Measurements from ENCODE around the gene SYT17.
A peak's percentile ranks its signal among the peaks of the same experiment; 100 is the strongest.

The SYT17 gene

DNA sequence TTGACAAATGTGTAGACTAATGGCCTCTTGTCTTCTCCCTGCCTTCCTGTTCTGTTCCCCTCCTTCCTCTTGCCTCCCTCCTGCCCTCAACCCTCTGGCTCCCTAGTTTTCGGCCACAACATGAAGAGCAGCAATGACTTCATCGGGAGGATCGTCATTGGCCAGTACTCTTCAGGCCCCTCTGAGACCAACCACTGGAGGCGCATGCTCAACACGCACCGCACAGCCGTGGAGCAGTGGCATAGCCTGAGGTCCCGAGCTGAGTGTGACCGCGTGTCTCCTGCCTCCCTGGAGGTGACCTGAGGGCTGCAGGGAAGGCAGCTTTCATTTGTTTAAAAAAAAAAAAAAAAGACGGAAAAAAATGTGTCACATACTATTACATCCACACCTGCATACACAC lies 98.7 kb downstream of the SYT17 start:
- DNase-seq = no peak

DNA sequence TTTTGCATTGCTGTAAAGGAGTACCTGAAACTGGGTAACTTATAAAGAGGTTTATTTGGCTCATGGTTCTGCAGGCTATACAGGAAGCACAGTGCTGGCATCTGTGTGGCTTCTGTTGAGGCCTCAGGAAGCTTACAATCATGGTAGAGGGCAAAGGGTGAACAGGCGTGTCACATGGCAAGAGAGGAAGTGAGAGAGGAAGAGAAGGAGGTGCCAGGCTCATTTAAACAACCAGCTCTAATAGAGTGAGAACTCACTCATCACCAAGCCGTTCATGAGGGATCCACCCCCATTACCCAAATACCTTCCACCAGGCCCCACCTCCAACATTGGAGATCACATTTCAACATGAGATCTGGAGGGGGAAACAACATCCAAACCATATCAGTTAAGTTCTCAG lies 101.1 kb downstream of the SYT17 start:
- DNase-seq = no peak

DNA sequence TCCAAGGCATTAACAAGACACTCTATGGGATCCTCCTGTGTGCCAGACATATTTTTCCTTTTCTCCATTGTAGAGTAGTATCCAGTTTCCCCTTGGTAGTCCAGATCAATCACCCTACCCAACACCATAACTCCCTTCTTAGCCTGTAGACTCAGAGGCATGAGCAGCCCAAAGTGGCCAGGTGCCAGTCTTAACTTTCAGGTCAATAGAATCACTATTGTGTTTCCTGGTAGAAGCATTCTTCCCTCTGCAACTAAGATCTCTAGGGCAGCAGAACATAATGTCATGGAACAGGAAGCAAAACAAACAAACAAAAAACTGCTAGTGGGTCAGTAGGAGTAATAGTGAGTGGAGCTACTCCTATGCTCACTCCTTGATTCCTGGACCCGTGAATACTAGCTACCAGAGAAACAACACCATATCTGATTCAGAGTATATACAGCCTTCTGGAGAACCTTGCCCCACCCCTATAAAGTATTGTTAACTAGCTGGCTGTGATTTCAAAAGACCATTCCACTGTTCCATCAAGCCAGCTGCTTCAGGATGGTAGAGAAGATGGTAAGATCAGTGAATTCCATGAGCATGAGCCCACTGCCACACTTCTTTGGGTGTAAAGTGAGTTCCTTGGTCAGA lies 106.2 kb downstream of the SYT17 start:
- DNase-seq = no peak

DNA sequence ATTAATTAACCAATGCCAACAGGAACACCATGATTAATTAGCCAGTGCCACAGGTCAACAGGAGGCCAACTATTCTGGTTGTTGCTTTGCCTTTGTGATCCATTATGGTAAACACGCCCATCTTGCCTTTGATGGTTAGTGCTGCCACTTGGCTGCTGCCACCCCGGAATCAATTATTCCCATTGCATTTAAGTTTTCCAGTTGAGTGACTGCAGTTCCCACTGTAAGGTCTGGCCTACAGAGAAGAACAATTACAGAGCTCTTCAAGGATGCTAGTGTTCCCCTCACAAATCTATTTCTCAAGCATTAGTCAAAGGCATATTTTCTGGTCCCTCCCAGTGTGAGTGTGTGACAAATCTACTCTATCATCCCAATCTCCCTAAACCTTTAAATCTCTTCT lies 110.4 kb downstream of the SYT17 start:
- DNase-seq = no peak

DNA sequence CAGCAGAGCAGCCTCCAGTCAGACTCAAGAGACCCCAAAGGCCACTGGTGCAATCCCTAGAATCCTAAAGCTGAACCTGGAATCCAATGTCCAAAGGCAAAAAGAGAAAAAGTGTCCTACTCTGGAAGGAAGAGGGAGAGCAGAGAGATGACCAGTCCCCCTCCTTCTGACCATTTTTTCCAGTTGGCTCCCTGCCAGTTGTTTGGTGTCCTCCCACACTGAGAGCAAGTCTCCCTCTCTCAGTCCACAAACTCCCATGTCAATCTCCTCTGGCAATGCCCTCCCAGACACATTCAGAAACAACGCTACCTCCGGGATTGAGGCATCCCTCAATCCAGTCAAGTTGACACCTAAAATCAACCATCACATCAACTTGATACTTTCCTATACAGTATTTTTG lies 113.2 kb downstream of the SYT17 start:
- DNase-seq = no peak

DNA sequence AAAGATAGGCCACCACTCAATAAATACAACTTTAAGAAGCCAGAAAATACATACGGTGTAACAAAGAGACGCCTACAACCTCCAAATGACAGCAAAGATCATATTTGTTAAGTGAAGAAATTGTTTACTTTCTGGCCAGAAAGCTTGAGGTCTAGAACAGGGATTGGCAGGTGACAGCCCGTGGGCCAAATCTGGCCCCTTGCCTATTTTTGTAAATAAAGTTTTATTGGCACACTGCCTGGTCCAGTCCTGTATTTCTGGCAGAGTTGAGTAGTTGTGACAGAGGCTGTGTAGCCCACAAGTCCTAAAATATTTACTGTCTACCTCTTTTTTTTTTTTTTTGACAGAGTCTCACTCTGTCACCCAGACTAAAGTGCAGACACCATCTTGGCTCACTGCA lies 114.1 kb downstream of the SYT17 start:
- DNase-seq = no peak

DNA sequence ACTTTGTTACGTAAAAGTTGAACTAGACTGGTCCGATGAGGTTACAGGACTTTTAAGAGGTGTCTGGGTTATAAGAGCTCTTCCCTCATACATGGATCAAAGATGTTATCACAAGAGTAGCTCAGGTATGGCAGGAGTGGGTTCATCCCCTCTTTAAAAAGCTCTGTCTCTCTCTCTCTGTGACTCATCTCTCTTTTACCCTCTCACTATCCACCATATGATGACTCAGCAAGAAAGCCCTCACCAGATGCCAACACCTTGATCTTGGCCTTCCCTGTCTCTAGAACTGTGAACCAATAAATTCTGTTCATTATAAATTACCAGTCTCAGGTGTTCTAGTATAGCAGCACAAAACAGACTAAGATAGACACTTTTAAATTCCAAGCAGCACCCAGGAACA lies 115.6 kb downstream of the SYT17 start:
- DNase-seq = no peak

DNA sequence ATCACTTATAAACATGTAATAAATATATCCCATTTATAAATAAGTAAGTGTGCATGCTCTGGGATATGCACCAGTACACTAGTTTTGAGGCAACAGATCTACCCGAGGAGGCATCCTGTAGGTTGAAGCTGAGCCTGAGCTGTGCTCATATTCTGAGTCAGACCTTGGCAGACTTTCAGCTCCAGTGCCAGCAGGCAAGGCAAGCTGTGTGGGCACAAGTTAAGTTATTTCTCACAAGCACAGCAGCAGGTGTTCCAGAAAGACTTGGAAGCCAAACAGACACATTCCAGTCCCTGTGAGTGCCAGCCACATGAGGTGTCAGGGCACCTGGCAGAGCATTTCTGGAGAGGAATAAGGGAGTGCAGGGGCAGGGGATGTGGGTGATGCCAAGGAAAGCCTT lies 116.2 kb downstream of the SYT17 start:
- DNase-seq = peak; percentile 58

DNA sequence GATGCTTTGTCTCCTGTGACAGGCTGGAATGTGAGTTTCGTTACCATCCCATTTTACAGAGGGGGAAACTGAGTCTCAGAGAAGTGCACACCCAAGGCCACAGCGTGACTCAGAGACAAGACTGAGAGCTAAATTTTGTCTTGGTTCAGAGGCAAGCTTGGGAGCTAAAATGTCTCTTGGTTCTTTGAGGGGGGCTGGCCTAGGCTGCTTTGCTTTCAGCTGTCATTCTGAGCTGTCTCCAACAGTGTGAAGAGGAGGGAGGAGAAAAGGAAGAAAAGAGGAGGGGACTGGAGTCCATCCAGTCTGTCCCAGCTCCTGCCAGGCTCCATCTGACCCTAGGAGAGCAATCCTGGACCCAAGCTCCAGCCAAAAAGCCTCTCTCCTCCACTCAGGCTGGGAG lies 117.4 kb downstream of the SYT17 start, which contains the start of gene CLEC19A:
TSS of gene CLEC19A (plus strand) at position 301 of the 400 bp plus-strand sequence. CDS start 121 bp downstream, outside the sequence.
- no peak for DNase-seq

DNA sequence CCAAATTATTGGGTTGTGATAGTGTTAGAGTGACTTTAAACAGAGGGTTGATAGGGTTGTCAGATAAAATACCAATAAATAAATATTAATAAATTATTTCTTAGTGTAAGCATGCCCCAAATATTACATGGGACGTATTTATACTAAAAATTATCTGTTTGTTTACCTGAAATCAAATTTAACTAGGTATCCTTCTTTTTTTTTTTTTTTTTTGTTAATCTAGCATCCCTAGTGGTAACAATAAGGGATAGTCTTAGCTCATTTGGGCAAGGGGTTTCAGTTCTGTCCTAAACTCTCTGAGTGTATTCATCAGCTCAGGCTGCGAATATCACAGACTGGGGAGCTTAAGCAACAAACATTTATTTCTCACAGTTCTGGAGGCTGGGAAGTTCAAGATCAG lies 118.8 kb downstream of the SYT17 start:
- DNase-seq = no peak

DNA sequence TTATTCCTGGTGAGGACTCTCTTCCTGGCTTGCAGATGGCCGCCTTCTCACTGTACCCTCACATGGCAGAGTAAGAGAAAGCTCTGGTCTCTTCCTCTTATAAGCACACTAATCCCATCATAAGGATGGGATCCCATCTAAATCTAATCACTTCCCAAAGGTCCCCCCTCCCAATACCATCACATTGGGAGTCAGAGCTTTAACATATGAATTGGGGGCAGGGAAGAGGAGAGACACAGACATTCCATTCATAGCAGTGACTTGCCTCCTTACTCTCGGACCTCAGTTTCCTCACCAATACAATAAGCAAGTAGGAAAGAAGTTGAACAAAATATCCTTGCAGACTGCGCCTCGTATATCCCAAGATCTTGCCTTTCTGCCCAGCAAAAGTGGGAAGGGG lies 119.2 kb downstream of the SYT17 start:
- DNase-seq = no peak

DNA sequence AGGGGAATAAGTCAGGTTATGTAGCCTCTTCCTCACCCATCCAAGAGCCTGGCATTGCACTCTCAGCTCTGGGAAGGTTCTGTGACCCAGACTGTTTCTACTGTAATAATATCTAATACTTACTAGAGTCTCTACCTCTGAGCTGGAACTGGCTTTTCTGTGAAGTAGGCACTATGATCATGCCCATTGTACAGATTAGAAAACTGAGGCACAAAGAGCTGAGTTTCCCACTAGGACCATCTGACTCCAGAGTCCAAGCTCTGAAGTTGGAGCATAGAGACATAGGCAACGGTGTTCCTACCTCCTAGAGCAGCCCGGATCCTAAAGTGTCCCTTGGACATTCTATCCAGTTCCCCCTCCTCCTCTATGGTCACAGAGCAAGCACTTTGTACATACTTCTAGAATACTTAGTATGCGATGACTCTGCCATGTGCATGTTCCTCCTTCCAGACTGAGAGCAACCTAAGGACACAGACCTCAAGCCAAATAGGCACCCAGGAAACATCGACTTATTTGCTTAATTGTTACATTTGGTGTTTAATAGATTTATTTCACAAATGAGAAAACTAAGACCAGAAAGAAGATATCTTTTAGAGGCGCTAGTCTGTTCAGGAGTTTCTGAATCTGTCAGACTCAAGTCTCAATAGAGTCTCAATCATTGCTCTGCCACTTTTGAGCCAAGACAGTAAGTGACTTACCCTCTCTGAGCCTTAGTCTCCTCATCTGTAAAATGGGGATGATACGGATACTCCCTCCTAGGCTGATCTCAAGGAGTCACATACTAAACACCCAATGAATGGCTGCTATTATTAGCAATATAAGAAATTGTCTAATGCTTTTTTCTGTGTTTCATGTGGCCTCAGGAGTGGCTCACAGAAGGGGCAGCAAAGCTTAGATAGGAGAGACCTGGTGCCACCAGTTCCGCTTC lies 121.1 kb downstream of the SYT17 start:
- DNase-seq = no peak

DNA sequence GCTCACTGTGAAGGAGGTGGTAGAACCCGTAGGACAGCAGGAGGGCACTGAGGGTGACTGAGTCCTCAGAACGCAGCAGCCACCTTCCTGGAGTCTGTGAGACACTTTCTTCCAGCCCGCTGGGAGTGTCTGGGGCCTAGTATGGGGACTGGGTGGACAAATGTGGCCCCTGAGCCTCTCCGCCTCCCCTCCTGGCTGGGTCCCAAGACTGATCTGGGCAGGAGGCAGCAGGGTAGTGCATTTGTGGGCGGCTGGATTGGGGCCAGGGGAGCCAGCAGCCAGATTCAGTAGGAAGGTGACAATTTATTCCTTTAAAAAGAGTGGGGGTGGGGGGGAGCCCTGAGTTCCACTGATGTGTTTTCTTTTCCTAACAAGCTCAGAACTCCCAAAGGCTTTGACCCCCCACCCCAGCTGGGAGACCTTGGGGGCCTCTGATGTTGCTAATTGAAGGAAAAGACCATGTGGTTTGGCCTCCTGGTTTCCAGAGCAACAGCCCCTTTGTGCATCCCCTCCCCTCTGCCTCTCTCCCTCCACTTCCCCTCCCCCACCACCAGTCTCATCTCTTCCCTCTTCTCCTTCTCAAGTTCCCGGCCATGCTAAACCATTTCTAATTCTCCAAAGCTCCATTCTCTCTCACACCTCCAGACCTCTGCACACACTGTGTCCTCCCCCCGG lies 121.9 kb downstream of the SYT17 start:
- DNase-seq = no peak

DNA sequence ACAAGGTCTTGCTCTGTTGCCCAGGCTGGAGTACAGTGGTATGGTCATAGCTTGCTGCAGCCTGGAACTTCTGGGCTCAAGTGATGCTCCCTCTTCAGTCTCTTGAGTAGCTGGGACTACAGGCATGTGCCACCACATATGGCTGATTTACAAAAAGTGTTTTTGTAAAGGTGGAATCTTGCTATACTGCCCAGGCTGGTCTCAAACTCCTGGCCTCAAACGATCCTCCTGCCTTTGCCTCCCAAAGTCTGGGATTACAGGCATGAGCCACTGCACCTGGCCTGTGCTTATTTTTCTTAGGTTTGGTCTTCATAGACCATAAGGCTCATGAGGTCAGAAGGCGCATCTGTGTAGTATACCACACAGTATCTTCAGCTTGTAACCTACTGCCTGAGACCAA lies 122.8 kb downstream of the SYT17 start:
- no peak for DNase-seq

DNA sequence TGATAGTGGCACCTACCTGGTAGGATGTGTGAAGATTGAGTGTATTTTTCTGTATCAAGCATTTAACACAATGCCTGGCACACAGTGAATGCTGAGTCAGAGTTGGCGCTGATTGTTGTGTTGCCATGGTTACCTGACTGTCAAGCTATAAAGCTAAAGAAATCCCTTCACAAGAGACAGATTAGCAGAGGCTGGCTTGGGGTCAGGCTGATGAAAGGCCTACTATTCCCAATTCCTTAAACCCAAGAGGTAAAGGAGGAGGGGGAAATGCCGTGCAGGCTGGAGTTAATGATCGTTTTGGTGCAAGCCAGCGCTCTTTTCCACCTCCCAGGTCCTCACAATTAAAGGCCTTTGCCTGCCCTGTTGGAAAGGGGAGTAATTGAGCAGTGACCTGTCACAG lies 123.4 kb downstream of the SYT17 start:
- no peak for DNase-seq

DNA sequence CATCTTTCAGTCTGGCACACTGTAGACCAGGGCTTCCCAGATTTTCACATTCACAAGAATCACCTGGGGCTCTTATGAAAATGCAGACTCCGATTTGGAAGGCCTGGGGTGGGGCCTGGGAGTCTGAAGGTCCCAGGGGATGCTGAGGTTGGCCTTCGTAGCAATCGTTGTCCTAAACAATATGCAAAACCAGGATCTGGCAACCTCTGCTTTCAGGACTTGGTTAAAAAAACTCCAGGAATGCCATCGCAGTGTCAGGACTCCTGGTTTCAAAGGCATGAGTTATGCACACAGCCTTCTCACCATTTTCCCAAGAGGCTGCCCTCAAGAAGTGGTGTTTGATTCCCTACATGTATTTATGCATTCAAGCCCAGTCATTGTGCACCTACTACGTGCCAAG lies 124.1 kb downstream of the SYT17 start:
- DNase-seq = no peak

DNA sequence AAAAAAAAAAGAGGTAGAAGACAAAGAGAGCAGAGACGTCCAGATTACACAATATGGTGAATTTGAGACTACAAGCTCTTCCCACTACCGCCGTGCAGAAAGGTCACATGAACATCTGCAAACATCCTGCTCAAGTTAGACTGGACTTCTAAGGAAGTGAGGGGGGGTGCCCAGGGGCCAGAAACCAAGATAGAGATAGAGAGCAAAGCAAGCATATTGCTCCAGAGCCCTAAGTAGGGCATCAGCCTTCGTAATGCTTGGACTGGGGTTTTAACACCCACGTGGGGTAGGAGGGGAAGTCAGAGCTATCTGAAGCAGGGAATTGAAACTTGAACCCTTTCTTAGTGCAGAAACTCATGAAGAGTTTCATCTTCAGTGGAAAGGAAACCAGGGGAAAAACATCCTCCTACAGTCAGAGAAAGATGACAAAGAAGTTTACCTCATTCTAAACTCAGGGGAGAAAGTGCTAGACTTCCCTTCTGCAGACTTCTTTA lies 126.2 kb downstream of the SYT17 start:
- no peak for DNase-seq

DNA sequence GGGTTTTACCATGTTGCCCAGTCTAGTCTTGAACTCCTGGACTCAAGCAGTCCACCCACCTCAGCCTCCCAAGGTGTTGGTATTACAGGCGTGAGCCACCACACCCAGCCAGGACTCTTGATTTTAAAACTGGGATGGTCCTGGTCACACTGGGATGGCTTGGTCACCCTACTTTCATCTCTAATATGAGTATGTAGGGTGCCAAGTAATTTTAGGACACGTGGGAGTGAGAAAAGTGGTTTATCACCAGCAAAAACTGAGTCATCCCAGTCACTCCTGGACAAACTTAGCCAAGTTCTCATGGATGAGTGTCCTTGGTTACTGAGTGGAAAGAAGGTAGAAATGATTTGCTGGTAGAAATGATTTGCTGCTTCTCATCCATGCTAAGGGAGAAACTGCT lies 127.4 kb downstream of the SYT17 start:
- no peak for DNase-seq

DNA sequence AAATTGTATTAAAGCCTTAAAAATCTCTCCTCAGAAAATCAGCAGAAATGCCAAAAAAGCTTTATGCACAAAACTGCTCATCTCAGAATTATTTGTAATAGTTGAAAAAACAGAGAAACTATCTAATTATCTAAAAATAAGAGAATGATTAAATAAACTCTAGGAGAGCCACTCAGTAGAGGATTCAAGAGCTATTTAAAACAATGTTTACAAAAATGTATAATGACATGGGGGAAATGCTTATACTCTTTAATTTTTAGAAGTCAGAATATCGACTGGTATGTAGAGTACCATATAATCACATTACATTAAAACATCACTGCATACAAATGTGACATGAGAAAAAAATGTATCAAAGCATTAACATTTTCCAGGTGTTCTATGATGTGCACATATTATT lies 129.4 kb downstream of the SYT17 start:
- DNase-seq = no peak

DNA sequence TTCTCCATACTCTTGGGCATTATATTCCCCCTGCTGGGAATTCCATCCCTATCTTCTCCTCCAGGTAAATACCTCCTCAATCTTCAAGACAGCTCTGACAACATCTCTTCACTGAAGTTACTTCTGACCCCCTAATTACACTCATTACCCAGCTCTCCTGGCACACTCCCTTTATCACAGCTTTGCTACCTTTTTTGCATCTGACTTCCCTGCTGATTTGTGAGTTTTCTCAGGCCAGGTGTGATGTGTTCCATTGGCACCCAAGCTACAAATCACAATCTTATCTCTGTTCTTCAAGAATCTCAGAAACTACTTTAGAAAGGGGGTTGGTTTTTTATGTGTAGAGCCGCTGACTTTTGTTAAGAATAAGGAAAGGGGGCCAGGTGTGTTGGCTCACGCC lies 131.5 kb downstream of the SYT17 start:
- DNase-seq = no peak

DNA sequence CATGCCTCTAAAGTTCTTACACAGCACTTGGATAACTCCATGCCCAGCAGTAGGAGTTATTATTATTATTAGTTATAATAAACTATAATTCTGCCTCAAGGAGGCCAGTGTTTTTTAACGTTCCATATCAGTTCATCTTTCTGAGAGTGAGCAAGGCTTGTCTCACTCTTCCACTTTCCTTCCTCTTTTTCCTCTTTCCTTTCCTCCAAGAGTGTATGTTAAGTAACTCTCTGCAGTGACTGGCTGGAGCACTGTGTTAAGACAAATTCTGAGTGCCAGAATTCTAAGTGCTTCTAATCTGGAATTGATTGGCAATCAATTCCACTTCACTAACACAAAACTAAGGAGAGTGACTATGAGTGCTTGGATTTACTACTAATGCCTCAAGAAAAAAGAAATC lies 133.9 kb downstream of the SYT17 start:
- DNase-seq = no peak

DNA sequence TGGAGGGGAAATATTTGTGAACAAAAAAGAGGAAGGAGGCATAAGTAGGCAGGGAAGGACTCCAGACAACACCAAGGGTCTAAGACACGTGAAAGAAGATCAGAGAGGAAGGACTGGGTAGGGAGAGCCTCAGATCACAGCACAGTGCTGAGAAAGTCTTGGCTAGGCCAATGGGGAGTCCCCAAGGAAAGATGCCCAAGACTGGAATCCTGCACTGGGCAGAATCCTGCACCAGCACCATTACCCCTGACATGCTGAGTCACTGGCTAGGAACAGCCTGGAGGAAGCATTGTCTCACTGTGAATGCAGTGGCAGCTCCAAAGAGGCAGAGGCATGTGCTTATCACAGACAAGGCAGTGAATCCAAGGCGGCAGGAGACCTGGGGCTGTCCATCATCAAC lies 136.7 kb downstream of the SYT17 start:
- no peak for DNase-seq

DNA sequence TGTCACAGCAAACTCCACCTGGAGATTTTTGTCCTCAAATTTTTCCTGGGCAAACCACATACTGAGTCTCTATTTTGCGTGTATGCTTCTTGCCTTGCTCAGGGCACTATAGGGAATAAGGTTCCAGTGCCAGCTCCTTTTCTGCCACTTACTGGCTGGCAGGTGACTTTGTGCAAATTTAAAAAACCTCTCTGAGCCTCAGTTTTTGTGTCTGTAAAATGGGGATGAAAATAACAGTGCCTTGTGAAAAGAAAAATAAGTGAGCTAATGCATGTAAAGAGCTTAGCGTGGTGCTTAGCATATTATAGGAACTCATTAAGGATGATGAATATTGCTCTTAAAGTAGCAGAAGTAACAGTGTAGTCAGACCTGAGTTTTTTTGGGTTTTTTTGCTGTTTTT lies 137.4 kb downstream of the SYT17 start:
- DNase-seq = no peak

All from right forelimb (tissue), 1 donor.